GM18505 (cell line): Measurements from ENCODE around the gene ZNF555.
"Not testable (repeated sequence)": the region's sequence is repeated elsewhere in the genome, so short reads cannot be mapped to it uniquely, and the experiment has no call there.

Source experiments
- ATAC-seq: cut with Tn5 transposase; IDR thresholded peaks from one replicate; pipeline ENCODE4 v1.9.1; 2021; ENCODE audit not compliant: unreplicated experiment
- POLR2A ChIP-seq: IDR thresholded peaks from 4 replicates; pipeline ENCODE4 v1.6.1; 2011; ENCODE audit warnings: borderline replicate concordance; ENCODE audit not compliant: insufficient read depth, insufficient read length; ENCODE audit errors: extremely low read depth

Gene ZNF555

DNA sequence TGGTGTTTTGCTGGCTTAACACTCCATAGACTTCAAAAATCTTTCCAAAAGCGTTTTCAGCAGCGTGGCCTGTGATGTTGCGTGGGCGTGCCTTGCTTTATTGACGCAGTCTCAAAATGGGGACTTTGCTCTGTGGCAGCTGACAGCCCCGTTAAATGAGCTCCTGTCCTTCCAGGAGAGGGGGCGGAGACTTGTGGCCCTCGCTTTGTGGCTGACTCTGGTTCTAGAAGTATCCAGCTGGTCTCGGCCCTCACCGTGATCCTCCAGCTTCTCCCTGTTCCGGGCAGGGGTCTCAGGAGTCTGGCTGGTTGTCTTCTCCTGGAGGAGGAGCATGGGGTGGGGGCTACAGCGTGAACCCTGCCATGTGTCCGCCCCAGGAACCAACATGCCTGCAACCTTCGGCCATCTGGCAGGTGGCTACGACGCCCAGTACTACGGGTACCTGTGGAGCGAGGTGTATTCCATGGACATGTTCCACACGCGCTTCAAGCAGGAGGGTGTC lies 30.0 kb upstream of the ZNF555 start:
- TF ChIP-seq POLR2A: no peak
- no peak for ATAC-seq

- no peak for TF ChIP-seq POLR2A
- no peak for ATAC-seq
Measured at GRCh38 chr19:2811735-2812413, 29.4 kb upstream of the ZNF555 start.

GRCh38 chr19:2812414-2813234 lies 28.7 kb upstream of the ZNF555 start:
- no peak for ATAC-seq
- no peak for TF ChIP-seq POLR2A

GRCh38 chr19:2813235-2814160 lies 27.8 kb upstream of the ZNF555 start:
- no peak for ATAC-seq
- TF ChIP-seq POLR2A: no peak

- no peak for TF ChIP-seq POLR2A
- no peak for ATAC-seq
Measured at GRCh38 chr19:2814426-2814825, 26.8 kb upstream of the ZNF555 start.

DNA sequence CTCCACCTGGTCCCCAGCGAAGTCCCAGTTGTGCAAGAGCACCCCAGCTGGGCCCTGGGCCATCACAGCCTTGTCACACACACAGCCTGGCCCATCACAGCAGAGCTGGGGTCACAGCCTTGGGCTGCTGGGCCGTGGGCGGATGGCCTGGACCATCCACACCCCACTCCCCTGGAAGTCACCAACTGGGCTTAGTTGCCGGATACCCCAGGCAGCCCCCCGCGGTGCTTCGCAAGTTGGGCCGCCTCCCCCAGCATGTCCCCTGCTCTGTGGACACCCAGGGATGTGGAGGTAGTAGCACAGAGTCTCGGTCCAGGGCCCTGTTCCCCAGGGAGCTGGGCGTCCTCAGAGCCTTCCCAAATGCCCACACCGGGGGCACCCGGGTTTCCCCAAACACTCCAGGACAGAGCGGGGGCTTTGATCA lies 26.1 kb upstream of the ZNF555 start:
- ATAC-seq: no peak
- TF ChIP-seq POLR2A: no peak

- ATAC-seq: no peak
Measured at GRCh38 chr19:2815923-2816322, 25.4 kb upstream of the ZNF555 start.

GRCh38 chr19:2816641-2817040 lies 24.6 kb upstream of the ZNF555 start:
- no peak for ATAC-seq
- no peak for TF ChIP-seq POLR2A

More at GRCh38 chr19:2815923-2816322, 25.4 kb upstream of the ZNF555 start:
- TF ChIP-seq POLR2A: no peak

DNA sequence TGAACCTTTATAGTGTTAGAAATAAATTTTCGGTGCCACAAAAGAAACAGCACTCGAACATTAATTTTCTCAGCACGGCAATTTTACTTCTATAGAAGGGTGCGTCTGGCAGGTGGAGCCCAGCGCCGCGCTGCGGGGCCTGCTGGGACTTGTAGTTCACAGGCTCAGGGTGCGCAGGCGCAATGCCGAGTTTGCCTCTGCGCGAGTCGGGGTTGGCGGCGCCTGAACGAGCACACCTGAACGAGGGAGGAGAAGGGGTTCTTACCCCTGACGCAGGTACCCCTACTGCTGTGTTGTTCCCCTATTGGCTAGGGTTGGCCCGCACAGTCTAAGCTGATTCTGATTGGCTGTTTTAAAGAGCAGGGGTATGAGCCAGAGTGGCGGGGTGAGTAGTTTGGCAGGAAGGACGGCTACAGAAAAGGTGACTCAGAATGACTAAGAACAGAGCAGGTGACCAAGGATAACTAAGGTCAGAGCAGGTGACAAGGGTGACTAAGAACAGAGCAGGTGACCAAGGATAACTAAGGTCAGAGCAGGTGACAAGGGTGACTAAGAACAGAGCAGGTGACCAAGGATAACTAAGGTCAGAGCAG lies 23.9 kb upstream of the ZNF555 start:
- not testable (repeated sequence) for ATAC-seq

GRCh38 chr19:2819540-2820111 lies 21.6 kb upstream of the ZNF555 start, which contains the start of gene ZNF554:
TSS of gene ZNF554 (plus strand) at chr19:2819868. CDS start at chr19:2820072, 204 bp downstream.
- peak; percentile 28 for TF ChIP-seq POLR2A
- peak; percentile 86 for ATAC-seq

DNA sequence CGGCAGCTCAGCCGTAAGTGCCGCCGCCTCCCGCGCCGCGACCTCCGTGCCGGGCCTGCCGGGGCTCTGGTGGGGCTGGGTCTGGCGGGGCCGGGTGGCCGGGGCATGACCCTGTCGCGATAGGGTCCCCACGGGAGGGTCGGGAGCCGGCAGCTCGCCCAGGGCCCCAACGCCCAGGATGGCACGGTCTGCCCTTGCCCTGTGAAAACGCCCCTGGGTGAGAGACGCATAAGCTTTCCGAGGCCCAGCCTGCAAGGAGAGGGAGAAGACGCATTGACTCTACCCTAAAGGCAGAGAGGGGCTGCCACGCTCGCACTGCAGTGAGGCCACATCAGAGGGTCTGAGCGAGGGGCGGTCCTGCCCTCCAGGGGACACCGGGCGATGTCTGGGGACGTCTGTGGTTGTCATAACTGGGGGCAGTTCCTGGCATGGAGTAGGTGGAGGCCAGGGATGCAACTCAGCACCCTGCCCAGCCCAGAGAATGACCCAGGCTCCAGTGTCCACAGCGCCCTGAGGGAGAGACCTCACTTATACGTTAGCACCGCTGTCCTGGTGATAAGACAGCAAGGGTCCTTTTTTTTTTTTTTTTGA lies 21.1 kb upstream of the ZNF555 start:
- ATAC-seq: no peak
- TF ChIP-seq POLR2A: no peak

GRCh38 chr19:2822846-2823245 lies 18.4 kb upstream of the ZNF555 start:
- TF ChIP-seq POLR2A: no peak
- no peak for ATAC-seq

DNA sequence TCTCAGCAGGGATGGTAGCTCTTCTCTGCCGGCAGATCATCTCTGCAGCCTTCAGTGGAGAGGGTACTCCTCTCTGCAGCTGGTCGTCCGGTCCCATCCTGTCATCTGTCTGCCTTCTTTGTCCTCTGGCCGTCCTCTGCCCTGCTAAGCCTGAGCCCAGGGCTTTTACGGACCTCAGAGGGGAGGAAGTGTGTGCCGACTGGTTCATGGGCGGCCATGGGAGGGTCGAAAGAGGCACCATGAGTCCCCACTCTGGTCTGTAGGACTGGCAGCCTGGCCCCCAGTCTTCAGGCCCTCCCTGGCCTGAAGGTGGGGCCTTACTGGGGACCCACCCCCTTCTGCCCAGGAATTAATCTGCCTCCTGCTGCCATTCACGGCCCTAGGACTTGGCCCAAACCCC lies 17.6 kb upstream of the ZNF555 start:
- no peak for TF ChIP-seq POLR2A

DNA sequence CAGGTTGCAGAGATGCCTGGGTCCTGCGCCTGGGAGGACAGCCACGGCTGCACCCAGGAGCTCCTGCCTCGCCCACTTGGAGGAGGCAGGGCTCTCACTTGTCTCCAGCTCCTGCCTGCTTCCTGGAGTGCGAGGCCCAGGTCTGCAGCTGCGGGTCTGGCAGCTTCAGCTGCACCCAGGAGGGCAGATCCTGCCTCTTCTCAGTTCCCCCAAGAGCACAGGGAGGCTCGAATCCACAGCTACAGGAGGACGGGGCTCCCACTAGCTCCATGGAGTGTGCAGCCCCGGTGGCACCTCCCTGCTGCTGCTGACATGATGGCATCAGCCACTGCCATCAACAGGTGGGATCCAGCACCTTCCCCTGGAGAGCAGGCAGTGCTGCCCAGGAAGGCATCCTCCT lies 17.1 kb upstream of the ZNF555 start:
- TF ChIP-seq POLR2A: no peak
- ATAC-seq: no peak

More for the DNA sequence above, 17.6 kb upstream of the ZNF555 start:
- ATAC-seq: no peak
